HG03442 (cell line): Measurements from ENCODE around the gene RPS5.
"Not testable (repeated sequence)": the region's sequence is repeated elsewhere in the genome, so short reads cannot be mapped to it uniquely, and the experiment has no call there.

Experiments
- ATAC-seq: cut with Tn5 transposase; IDR thresholded peaks from one replicate; pipeline ENCODE4 v1.9.1; 2021; ENCODE audit warnings: mild to moderate bottlenecking, moderate library complexity; ENCODE audit not compliant: unreplicated experiment

Gene RPS5

DNA sequence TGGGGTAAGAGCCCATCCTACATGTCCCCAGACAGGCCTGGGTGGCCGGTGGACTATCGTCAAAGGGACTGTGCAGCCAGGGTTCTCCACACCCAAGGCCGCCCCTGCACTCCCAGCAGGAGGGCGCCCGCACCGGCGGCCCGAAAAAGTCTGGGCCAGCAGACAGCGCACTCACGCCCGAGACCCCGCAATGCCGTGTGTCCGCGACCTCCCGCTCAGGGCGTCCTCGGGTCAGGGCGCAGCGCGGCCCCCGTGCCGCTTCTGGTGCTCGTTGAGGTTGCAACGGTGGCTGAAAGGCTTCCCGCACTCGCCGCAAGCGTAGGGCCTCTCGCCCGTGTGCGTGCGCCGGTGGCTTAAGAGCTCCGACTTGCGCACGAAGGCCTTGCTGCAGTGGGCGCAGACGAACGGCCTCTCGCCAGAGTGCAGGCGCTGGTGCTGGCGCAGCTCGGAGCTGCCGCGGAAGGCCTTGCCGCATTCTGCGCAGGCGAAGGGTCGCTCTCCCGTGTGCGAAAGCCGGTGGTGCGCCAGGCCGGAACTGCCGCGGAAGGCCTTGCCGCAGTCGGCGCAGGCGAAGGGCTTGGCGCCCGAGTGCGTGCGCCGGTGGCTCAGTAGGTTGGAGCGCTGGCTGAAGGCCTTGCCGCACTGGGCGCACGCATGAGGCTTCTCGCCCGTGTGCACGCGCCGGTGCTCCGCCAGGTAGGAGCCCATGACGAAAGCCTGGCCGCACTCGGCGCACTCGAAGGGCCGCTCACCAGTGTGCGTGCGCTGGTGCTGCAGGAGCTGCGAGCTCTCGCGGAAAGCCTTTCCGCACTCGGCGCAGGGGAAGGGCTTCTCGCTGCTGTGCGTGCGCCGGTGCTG is 30.9 kb upstream of the RPS5 start:
- no peak for ATAC-seq

DNA sequence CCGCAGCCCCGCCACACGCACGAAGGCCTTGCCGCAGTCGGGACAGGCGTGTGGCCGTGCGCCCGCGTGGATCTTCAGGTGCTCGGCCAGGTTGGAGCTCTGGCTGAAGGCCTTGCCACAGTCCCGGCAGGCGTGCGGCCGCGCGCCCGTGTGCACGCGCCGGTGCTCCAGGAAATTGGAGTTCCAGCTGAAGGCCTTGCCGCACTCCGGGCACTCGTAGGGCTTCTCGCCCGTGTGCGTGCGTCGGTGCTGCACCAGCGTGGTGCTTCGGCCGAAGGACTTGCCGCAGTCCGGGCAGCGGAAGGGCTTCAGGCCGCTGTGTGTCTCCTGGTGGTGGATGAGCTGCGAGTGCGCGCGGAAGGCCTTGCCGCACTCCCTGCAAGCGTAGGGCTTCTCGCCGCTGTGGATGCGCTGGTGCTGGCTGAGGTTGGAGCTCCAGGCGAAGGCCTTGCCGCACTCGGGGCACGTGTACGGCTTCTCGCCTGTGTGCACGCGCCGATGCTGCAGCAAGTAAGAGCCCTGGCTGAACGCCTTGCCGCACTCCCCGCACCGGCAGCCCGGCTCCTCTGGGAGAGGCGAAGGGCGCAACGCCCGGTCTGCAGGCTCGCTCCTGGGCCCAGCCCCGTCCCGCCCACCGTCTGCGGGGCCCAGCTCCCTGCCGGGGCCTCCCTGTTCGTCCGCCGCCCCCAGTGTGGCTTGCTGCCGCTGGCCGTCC is 30.1 kb upstream of the RPS5 start:
- no peak for ATAC-seq

DNA sequence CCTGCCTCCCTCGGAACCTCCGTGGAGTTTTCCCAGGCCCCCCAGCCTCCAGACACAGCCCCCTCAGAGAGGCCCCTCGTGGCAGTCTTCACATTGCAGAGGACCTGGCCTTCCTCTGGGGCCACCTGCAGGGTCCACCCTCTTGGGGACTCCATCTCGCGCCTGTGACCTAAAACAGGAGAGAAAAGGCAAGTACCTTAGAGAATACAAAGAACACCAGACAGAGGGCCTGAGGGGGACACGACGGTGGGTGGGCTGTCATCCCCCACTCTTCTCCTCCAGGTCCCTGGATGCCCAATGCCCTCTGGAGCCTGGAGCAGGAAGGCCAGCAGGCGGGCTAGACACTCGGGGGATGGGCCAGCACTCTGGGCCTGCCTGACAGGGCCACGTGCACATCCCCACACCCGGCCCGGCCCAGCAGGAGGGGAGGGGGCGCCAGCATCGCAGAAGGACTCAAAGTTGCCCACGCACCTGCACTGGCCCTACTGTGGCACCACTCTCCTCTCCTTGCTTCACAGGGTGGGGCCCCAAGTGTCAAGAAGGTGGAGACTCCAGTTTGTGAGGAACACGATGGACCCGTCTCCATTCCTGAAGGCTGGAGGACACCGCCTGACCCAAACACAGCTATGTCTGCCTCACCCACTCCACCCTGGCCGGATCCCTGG is 29.5 kb upstream of the RPS5 start:
- ATAC-seq, result no peak

DNA sequence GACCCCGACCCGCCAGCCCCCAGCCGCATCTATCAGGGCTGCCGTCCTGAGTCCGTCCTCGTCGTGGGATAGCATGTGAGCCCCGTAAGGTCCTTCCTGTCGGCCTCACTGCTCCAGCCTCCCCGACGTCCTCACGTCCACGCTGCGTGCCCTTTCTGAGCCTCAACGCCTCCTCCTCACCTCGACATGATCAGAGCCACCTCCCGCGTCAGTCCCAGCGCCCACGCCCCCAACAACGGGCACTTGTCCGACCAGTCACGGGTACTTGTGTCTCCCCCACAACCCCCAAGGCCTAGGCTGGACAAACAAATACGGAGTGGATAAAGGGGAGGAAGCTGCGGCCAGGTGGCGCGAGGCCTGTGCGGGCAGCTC is 25.2 kb upstream of the RPS5 start:
- ATAC-seq, result no peak

DNA sequence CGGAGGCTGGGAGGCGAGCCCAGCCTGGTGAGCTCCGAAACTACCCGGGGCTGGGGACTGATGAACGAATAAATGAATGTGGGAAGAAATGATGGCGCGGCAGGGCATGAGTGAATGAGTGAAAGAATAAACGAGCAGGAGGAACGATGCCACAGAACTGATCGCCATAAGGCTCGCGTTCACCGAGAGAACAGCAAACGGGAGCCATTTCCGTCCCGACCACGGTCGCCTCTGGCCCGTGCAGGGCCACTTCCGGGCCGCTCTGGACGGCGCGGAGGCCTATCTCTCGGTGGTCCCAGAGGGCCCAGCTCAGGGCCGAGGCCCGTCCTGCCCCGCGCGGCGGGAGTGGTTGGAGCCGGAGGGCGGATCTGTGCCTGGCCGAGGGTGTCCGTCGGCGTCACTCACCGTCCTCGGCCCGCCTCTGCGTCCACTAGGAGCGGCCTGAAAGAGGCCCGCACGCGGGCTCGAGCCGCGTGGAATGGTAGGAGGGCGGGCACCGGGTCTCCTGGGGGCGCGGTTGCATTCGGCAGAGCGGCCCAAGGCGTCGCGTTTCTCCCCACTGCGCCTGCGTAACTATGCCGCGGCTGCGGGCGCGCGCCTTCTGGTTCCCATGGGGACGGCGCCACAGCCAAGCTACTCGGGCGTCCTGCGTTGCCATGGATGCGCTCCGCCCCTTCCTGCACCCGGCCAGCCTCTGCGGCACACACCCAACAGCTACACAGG is 24.6 kb upstream of the RPS5 start, which contains the start of gene ZNF497:
Gene ZNF497 (minus strand): TSS at position 480 of the 723 bp plus-strand sequence. CDS start 5,116 bp downstream, outside the sequence.
- peak; percentile 85 for ATAC-seq

DNA sequence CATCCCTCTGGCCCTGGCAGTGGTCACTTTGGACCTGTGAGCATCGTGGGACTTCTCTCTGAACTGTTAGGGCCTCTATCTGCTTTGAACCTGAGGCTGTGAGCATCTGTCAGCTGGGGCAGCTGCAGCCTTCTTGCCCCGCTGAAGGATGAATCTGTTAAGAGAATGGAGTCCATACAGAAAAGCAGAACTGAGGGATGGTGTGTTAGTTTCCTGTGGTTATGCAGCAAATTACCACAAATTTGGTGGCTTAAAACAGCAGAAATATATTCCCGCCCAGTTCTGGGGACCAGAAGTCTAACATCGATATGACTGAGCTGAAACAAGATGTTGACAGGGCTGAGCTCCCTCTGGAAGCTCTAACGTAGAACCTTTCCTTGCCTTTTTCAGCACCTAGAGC is 22.9 kb upstream of the RPS5 start:
- no peak for ATAC-seq

DNA sequence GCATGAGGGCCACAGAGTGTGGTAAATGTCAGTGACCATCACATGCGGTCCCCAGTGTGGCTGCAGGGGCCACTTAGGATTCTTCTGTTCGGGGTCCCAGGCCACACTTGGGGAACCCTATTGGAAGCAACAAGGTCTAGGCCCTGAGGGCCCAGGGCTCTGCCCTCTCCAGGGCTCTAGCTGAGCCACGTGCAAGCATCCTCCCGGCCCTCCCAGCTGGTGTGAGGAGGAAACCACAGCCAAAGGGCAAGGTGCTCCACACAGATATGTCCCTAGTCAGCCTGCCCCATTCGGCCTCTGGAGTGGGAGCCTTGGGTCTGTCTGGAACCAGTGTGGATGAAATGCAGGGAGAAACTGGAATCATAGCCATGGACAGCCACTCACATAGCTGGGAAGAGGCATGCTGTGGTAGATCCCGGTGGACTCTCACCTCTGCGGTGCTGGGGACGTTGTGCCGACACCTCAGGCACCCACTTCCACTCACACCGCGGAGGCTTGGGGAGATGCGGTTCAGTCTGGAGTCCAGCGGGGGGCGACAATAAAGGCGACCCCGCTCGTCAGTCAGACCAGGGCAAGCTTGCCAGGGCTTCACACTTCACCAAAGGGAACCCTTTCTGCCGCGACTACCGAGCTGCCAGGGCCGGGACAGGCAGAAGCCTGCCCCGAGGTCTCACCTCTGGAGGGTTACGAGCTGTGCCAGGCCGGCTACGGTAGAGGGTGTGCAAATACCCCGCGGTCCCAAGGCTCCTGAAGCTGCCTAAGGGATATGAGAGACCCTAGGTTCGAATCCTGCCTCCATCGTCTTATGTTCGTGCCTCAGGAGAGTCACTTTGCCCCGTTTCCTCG is 20.3 kb upstream of the RPS5 start:
- no peak for ATAC-seq

DNA sequence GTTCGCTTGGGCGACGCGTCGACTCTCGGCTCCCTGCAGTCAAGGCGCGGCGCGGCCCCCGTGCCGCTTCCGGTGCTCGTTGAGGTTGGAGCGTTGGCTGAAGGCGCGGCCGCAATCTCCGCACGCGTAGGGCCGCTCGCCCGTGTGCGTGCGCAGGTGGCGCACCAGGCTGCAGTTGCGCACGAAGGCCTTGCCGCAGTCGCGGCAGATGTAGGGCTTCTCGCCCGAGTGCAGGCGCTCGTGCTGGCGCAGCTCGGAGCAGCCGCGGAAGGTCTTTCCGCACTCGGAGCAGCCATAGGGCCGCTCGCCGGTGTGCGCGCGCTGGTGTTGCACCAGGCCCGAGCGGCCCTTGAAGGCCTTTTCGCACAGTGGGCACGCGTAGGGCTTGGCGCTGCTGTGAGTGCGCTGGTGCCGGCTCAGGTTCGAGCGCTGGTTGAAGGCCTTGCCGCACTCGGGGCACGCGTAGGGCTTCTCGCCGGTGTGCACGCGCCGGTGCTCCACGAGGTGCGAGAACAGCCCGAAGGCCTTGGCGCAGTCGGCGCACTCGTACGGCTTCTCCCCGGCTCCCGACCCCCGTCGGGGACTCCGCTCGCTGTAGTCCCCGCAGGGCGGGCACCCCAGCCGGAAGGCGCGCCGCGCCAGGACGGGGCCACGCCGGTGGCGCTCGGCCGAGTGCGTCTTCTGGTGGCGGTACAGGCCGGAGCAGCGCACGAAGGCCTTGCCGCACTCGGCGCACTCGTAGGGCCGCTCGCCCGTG is 19.2 kb upstream of the RPS5 start:
- no peak for ATAC-seq

DNA sequence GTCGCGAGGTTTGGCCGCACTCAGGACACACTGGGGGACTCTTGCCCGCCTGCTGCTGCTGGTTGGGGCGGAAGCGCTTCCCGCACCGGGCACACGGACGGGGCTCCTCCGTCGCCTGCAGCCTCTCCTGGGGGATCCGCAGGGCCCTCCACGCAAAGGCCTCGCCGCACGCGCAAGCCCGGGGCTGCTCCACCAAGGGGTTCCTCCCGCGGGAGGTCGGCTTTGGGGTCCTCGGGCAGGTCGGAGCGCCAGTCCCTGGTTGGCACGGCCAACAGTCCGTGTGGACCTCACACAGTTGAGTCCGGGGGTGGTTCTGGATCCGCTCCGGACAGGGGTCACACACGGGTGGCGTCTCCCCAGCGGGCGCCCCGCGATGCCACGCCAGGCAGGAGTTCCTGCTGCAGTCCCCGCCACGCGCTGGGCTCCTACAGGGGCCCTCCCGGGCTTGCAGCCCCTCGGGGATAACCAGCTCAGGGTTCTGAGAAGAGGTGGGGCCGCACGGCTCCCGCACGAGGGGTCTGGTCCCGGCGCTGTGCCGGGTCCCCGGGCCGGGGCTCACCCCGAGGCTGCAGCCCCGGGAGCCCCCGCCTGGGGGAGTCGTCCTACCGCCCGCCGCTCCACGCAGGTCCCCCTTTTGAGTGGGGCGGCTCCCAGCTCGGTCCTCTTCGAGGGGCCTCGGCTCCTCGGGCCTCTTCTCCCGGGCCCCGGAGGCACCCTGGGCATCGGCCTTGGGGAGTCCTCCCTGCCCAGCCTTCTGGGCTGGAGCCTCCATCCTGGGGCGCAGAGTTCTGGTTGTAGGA is 18.3 kb upstream of the RPS5 start:
- ATAC-seq, result no peak

DNA sequence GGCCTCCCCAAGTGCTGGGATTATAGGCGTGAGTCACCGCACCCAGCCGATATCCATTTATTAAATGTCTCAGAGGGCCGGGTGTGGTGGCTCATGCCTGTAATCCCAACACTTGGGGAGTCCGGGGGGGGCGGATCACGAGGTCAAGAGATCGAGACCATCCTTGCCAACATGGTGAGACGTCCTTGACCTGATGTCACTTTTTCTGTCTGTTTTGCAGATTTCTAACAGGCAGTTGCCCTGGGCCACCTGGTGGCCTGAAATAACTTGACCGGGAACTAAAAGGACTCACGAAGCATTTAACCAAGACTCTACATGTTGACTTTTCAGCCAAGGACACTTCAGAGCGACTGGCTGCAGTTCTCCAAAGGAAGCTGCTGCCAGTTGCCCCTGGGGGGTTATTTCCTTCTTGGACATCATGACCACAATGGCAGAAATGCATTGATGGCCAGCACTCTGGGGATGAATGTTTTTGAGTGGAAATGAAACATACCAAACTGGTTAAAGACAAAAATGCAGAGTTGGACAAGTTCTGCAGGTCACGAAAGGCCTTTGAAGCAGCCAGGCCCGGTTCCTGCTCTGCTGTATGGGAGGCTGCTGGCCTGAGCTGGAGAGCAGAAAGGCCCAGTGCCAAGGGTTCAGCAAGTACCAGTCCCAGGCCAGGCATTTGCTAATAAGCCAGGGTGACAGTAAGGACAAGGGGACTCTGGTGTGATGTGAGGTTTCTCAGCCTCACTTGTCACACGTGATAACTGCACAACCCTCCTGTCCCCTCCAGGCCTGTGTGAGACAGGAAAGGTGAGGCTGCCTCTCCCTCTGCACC is 14.5 kb upstream of the RPS5 start:
- ATAC-seq, result no peak

DNA sequence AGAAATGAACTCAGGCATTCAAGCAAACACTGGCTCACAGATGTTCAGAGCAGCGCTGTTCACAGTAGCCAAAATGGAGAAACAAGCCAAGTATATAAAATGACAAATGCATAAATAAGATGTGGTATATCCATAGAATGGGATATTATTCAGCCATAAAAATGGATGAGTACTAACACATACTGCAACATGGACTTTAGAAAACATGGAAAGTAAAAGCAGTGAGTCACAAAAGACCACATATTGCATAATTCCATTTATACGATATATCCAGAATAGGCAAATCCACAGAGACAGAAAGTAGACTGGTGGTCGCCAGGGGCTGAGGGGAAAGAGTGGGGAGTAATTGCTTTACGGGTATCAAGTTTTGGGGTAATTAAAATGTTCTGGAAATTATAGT is 12.9 kb upstream of the RPS5 start:
- ATAC-seq, result no peak

DNA sequence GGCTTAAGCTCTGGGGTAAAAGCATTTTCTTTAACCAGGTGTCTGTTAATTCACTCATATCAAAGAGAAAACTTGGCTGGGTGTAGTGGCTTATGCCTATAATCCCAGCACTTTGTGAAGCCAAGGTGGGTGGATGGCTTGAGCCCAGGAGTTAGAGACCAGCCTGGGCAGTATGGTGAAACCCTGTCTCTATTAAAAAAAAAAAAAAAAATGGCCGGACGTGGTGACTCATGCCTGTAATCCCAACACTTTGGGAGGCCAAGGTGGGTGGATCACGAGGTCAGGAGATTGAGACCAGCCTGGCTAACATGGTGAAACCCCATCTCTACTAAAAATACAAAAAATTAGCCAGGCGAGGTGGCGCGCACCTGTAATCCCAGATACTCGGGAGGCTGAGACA is 10.3 kb upstream of the RPS5 start:
- not testable (repeated sequence) for ATAC-seq

DNA sequence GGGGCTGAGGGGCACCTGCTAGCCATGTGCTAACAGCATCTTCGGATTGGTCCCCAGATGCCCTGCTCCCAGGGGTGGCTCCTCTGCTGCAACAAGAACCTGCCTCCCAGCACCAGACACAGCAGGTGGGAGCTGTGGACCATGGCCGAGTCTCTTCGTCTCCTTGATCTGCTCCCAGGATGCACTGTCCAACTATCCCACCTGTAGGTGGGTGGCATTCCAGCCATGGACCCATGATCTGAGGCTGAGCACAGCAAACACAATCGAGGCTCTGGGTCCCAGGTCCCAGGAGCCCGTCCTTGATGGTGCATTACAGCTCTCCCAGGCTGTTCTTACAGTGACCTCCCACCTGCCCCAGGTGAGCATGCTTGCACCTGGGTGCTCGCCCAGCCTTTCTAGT is 7.8 kb upstream of the RPS5 start:
- no peak for ATAC-seq

DNA sequence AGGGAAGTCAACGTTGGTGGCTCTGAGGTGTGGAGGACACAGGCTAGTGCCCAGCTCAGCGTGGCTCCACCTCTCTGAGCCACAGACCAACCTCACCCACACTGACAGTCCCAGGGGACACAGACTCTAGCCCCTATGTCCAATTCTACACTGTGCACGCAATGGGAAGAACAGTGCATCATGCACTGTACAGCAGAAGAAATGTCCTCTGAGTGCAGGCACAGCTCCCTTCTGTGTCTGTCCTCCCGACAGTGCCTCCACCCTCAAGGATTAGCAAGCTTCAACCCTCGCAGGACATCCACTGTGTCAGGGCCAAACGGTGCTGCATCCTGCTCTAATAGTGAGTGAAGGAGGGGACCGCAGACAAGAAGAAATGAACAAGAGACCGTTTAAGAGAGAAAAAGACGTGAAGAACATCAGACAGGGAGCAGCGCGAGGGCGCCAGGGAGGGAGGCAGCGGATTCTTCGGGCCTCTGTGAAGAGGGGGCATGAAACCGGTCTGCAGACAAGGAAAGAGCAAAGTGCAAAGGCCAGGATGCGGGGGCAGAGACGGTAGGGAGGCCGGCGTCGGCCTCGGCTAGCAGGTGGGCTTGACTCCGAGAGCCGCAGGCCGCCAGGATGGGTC is 6.9 kb upstream of the RPS5 start:
- ATAC-seq, result no peak

DNA sequence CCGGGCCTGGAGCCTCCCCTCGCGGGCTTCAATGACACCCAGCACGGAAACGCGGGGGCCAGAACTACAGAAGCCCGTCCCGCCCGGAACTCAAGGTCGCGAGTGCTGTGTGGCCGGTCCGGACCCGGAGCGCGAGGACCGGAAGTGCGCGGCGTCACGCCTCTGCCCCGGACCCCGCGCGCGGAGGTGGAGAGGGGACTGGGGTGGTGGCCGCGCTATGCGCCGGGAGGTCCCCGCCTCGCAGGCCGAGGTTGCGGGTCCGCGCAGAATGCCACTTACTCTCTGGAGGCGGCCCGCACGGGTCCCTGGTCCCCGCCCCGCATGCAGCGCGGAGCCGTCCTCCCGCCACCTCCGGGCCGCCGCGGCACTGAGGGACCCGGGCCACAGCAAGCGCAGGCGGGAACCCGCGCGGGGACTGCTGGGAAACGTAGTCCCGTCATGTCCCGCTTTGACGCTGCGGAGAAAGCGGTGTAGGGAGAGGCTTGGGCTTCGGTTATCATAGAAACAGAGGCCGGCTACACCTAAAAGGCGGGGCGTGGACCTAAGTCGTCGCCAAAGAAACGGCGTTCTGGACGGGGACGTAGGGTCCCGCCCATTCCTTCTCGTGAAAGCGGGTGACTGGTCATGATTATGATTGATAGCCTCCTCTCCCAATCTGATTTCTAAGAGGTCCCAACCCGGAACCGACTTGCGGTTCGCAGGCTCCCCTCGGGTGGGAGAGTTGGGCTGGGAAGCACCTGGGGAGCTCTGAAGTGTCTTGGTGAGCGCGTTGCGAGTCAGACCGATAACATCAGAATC is 6.2 kb upstream of the RPS5 start, which contains the start of gene ZNF837:
Gene ZNF837 (minus strand): TSS at position 369 of the 798 bp plus-strand sequence. CDS start 11,698 bp downstream, outside the sequence.
- peak; percentile 84 for ATAC-seq

DNA sequence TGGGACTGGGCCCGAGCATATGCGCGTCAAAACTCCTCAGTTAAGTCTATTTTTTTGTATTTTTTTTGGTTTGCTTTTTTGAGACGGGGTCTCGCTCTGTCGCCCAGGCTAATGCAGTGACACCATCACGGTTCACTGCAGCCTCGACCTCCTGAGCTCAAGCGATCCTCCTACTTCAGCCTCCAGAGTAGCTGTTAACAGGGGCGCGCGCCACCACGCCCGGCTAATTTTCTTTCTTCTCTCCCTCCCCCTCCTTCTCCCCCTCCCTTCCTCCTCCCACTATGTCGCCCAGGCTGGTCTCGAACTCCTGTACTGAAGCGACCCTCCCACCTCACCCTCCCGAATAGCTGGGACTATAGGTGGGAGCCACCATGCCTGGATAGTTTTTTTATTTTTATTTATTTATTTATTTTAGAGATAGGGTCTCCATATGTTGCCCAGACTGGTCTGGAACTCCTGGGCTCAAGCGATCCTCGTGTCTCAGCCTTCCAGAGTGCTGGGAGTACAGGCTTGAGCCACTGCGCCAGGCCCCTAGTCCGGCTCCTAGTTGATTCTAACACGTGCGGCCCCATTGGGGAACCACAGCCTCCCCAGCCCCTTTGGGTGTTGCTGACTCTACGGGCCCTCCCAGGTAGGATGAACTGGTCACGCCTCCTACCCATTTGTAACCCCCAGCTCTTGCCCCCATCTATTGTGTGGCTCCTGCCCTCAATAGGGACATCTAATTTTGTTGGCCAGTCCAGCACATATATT is 5.4 kb upstream of the RPS5 start:
- ATAC-seq, result no peak
